ENCODE measurements around the gene PDE4C. TPM values are rescaled to one million over a fixed set of nuclear protein-coding genes. Genes with fewer than 3 reads are reported as not detected.

PDE4C gene
- total RNA-seq, 2 donors from 2014 or later = 0.10 TPM; not detected in 1

Other genes starting within 250 kb of the PDE4C start
- gene ARRDC2, start 218.3 kb downstream of the PDE4C start, total RNA-seq = 10 to 100 TPM; 41.4 to 47.9 TPM
- gene IL12RB1, start 139.5 kb downstream of the PDE4C start, total RNA-seq = 10 to 100 TPM; 13.4 to 20.4 TPM
- gene MAST3, start 128.7 kb downstream of the PDE4C start, total RNA-seq = 10 to 100 TPM; 22.4 to 23.2 TPM
- gene PIK3R2, start 73.3 kb downstream of the PDE4C start, total RNA-seq = 10 to 100 TPM; 13.3 to 15.4 TPM
- gene IFI30, start 52.6 kb downstream of the PDE4C start, total RNA-seq = 10 to 100 TPM; 10.2 to 11.4 TPM
- 10 to 100 TPM in 1 of 2 donors, 1 to 10 TPM in 1; 9.8 to 10.1 TPM for gene MPV17L2, start 33.2 kb downstream of the PDE4C start, total RNA-seq
- gene RAB3A, start 22.4 kb downstream of the PDE4C start, total RNA-seq = 1 to 10 TPM; 1.8 to 1.9 TPM
- 1 to 10 TPM; 2.2 to 2.8 TPM for gene IQCN, start 48.0 kb upstream of the PDE4C start, total RNA-seq
- 100 to 1,000 TPM; 197 to 235 TPM for gene JUND, start 55.2 kb upstream of the PDE4C start, total RNA-seq
- gene LSM4, start 96.6 kb upstream of the PDE4C start, total RNA-seq = 100 to 1,000 TPM; 178 to 250 TPM
- 10 to 100 TPM; 55.5 to 58.0 TPM for gene PGPEP1, start 114.2 kb upstream of the PDE4C start, total RNA-seq
- gene GDF15, start 159.7 kb upstream of the PDE4C start, total RNA-seq = under 1 TPM in 1 of 2 donors, not detected in 1; 0.60 TPM
- not detected for gene LRRC25, start 171.2 kb upstream of the PDE4C start, total RNA-seq
- 10 to 100 TPM; 46.8 to 48.1 TPM for gene SSBP4, start 193.0 kb upstream of the PDE4C start, total RNA-seq
- gene ISYNA1, start 211.7 kb upstream of the PDE4C start, total RNA-seq = 10 to 100 TPM; 20.5 to 24.8 TPM

Measured in activated T-cell treated with anti-CD3 and anti-CD28 coated beads, Interleukin-2, amount 50 U/mL, for 72 hours (primary cell).